Skeletal muscle satellite cell (primary cell): Measurements from ENCODE around the gene RAB22A.
"Not testable (repeated sequence)": the region's sequence is repeated elsewhere in the genome, so short reads cannot be mapped to it uniquely, and the experiment has no call there.

Experiments used
- H3K27me3 ChIP-seq: 2 replicates; pipeline ENCODE4 v1.7.0; 2013; ENCODE audit warnings: low read length; ENCODE audit not compliant: control insufficient read depth, insufficient read depth
- H3K36me3 ChIP-seq: 2 replicates; pipeline ENCODE4 v1.7.0; 2013; ENCODE audit warnings: mild to moderate bottlenecking, control low read depth, low read length; ENCODE audit not compliant: insufficient read depth
- H3K4me1 ChIP-seq: 2 replicates; pipeline ENCODE4 v1.7.0; 2013; ENCODE audit warnings: low read length; ENCODE audit not compliant: control insufficient read depth, insufficient read depth
- H3K4me2 ChIP-seq: 2 replicates; pipeline ENCODE4 v1.7.0; 2013; ENCODE audit warnings: mild to moderate bottlenecking, low read length
- H3K4me3 ChIP-seq: 2 replicates; pipeline ENCODE4 v1.7.0; 2013; ENCODE audit warnings: low read length
- H3K9ac ChIP-seq: 2 replicates; pipeline ENCODE4 v1.7.0; 2013; ENCODE audit warnings: mild to moderate bottlenecking, low read depth, low read length, moderate library complexity
- H3K9me3 ChIP-seq: replicated peaks from 2 replicates; pipeline ENCODE4 v1.7.0; 2013; ENCODE audit warnings: mild to moderate bottlenecking, control low read depth, low read length

The RAB22A gene

GRCh38 chr20:58406422-58407001, 97.0 kb downstream of the RAB22A start:
- H3K9me3 ChIP-seq, result no peaks in the 10 kb centered on the region
- H3K4me1 ChIP-seq, result peaks cover 32% of the 10 kb centered on the region
- H3K4me3 ChIP-seq, result no peak overlapping the region
- H3K27me3 ChIP-seq, result no peaks in the 10 kb centered on the region
- no peak overlapping the region for H3K9ac ChIP-seq
- no peaks in the 10 kb centered on the region for H3K36me3 ChIP-seq
- peak overlapping the region; percentile 12 for H3K4me2 ChIP-seq

- Histone ChIP-seq H3K4me3 (no peak overlapping the region), H3K9ac (no peak overlapping the region), H3K4me2 (peak overlapping the region; percentile 12), H3K4me1 (peaks cover 32% of the 10 kb centered on the region), H3K27me3 (no peaks in the 10 kb centered on the region), H3K36me3 (no peaks in the 10 kb centered on the region), H3K9me3 (no peaks in the 10 kb centered on the region)
Observed at GRCh38 chr20:58407201-58407873, 97.8 kb downstream of the RAB22A start.

GRCh38 chr20:58407966-58408557, 98.5 kb downstream of the RAB22A start:
- Histone ChIP-seq H3K4me2 (peak overlapping the region; percentile 12), H3K4me3 (no peak overlapping the region), H3K9ac (no peak overlapping the region), H3K36me3 (no peaks in the 10 kb centered on the region), H3K27me3 (no peaks in the 10 kb centered on the region), H3K9me3 (no peaks in the 10 kb centered on the region), H3K4me1 (peaks cover 32% of the 10 kb centered on the region)

GRCh38 chr20:58408603-58409246, 99.2 kb downstream of the RAB22A start:
- no peaks in the 10 kb centered on the region for H3K36me3 ChIP-seq
- no peak overlapping the region for H3K4me3 ChIP-seq
- no peak overlapping the region for H3K4me2 ChIP-seq
- H3K9me3 ChIP-seq, result no peaks in the 10 kb centered on the region
- no peak overlapping the region for H3K9ac ChIP-seq
- peaks cover 32% of the 10 kb centered on the region for H3K4me1 ChIP-seq
- H3K27me3 ChIP-seq, result no peaks in the 10 kb centered on the region

GRCh38 chr20:58414216-58414615, 104.7 kb downstream of the RAB22A start:
- not testable (repeated sequence) for H3K4me1 ChIP-seq, H3K27me3 ChIP-seq, H3K4me3 ChIP-seq, H3K9me3 ChIP-seq, H3K9ac ChIP-seq, H3K4me2 ChIP-seq
- peaks cover 13% of the 10 kb centered on the region for H3K36me3 ChIP-seq

- H3K27me3 ChIP-seq, H3K9me3 ChIP-seq, H3K4me3 ChIP-seq, H3K9ac ChIP-seq, H3K4me1 ChIP-seq, H3K4me2 ChIP-seq: not testable (repeated sequence)
- H3K36me3 ChIP-seq, result peaks cover 17% of the 10 kb centered on the region
Observed at GRCh38 chr20:58414786-58415185, 105.3 kb downstream of the RAB22A start.

GRCh38 chr20:58416057-58416456, 106.5 kb downstream of the RAB22A start:
- Histone ChIP-seq H3K9ac (no peak overlapping the region), H3K36me3 (peaks cover 17% of the 10 kb centered on the region), H3K9me3 (no peaks in the 10 kb centered on the region), H3K27me3 (no peaks in the 10 kb centered on the region), H3K4me1 (peaks cover 9% of the 10 kb centered on the region), H3K4me2 (no peak overlapping the region), H3K4me3 (no peak overlapping the region)

GRCh38 chr20:58416835-58417234, 107.3 kb downstream of the RAB22A start:
- H3K27me3 ChIP-seq, result no peaks in the 10 kb centered on the region
- no peak overlapping the region for H3K4me2 ChIP-seq
- H3K4me3 ChIP-seq, result no peak overlapping the region
- H3K36me3 ChIP-seq, result peaks cover 22% of the 10 kb centered on the region
- H3K9me3 ChIP-seq, result no peaks in the 10 kb centered on the region
- H3K4me1 ChIP-seq, result peaks cover 10% of the 10 kb centered on the region
- H3K9ac ChIP-seq, result no peak overlapping the region
